Endothelial cell of umbilical vein (primary cell): ENCODE results near the gene GGPS1.

ENCODE experiments used
- CTCF ChIP-seq, 2 donors: IDR thresholded peaks; 1 replicate in 1 of 2; 2 replicates in 1 of 2; pipeline ENCODE4 v1.5.1; 2011; ENCODE audit warnings: low read length in 2 of 2, mild to moderate bottlenecking in 2 of 2, moderate library complexity in 2 of 2, control low read depth in 1 of 2, inconsistent platforms in 1 of 2, low read depth in 1 of 2; ENCODE audit not compliant: insufficient read depth in 1 of 2; ENCODE audit errors: extremely low read depth in 1 of 2
- EZH2 ChIP-seq: IDR thresholded peaks from 2 replicates; pipeline ENCODE4 v1.6.1; 2012; ENCODE audit warnings: borderline replicate concordance, low read depth, mild to moderate bottlenecking, moderate library complexity, low read length, inconsistent platforms; ENCODE audit not compliant: severe bottlenecking
- MAX ChIP-seq: IDR thresholded peaks from 2 replicates; pipeline ENCODE4 v1.6.1; 2011; ENCODE audit not compliant: insufficient read depth, insufficient read length
- POLR2A ChIP-seq: IDR thresholded peaks from 2 replicates; pipeline ENCODE4 v1.6.1; 2012; ENCODE audit warnings: low read depth, mild to moderate bottlenecking, control low read depth, low read length
- POLR2AphosphoS5 ChIP-seq: IDR thresholded peaks from 2 replicates; pipeline ENCODE4 v1.6.1; 2012; ENCODE audit warnings: low read depth, mild to moderate bottlenecking, control low read depth, low read length, moderate library complexity; ENCODE audit not compliant: insufficient read depth

- TF ChIP-seq CTCF (IDR thresholded peaks at IDR 0.05; ENCODE audit: extremely low read depth in 1 of 2, insufficient read depth in 1 of 2, low read depth in 1 of 2, low read length in 2 of 2), result no peak
- TF ChIP-seq MAX, result no peak
- TF ChIP-seq POLR2A, result no peak
- TF ChIP-seq EZH2, result no peak
- TF ChIP-seq POLR2AphosphoS5, result no peak
Observed at GRCh38 chr1:235313262-235313661, 15.1 kb upstream of the GGPS1 start.
